CD4-positive, alpha-beta T cell treated with Interferon alpha-2 for 1 hour (primary cell): ENCODE measurements around the gene NOP53.
"Not testable (repeated sequence)": the region's sequence is repeated elsewhere in the genome, so short reads cannot be mapped to it uniquely, and the experiment has no call there.

Experiments used
- DNase-seq, 2 donors: peaks; one replicate each; pipeline ENCODE4 v3.0.0-alpha.2; 2020 to 2022

The NOP53 gene

DNA sequence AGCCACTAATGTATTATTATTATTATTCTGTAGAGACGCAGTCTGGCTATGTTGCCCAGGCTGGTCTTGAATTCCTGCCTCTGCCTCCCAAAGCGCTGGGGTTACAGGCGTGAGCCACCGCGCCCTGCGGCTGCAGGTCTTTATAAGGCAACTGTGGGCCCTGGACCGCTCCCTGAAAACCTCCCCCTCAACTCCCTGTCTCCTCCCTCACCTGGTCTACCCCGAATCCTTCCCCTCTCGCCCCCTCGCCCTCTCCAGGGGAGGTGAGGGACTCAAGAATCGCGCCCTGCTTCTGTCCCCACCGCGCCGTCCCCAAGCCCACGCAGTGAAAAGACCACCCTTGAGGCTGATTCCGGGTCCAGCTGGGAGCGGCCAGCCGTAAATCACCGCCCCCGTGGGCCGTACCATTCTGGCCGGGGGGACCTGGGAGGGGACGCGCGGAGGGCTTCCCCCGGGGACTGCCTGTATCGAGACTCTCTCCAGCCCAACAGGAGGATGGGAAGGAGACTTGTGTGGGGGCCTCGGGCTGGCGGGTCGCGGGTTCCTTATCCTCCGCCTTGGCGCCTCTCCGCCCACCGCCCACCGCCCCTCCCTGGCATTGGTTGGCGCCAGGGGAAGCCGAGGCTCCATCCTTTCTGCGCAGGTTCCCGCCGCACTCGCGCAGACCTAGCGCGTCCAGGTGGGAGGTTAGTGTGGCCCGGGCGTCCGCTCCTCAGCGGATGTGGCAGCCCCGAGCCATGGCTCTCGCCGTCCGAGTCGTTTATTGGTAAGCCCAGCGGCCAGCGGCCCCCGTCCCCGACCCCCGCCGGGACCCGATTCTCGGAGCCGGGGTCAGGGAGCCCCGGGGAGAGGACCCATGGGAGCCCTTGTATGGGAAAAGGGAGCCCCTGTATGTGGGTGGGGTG is 33.0 kb downstream of the NOP53 start, which contains the start of gene SELENOW:
TSS of gene SELENOW (plus strand) at position 655 of the 905 bp plus-strand sequence. CDS start at position 738, 83 bp downstream.
- peak; percentile 74 to 86 for DNase-seq

DNA sequence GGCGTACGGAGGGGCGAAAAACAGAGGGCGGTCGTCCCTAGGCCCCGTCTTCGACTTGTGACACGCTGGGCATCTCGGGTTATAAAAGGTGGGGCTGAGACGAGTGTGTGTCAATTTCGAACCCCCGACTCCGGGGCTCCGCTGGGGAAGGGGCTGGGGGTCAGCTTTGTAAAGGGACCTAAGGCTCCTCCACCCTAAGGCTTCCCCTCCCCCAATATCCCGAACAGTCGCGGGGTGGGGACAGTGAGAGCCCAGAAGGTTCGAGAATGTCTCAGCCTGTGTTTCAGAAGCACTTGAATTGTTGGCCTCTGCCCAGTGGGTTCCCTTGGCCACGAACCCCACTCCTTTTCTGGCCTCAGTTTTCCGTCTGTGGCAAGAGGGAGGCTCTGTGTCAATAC is 33.6 kb downstream of the NOP53 start:
- no peak for DNase-seq

DNA sequence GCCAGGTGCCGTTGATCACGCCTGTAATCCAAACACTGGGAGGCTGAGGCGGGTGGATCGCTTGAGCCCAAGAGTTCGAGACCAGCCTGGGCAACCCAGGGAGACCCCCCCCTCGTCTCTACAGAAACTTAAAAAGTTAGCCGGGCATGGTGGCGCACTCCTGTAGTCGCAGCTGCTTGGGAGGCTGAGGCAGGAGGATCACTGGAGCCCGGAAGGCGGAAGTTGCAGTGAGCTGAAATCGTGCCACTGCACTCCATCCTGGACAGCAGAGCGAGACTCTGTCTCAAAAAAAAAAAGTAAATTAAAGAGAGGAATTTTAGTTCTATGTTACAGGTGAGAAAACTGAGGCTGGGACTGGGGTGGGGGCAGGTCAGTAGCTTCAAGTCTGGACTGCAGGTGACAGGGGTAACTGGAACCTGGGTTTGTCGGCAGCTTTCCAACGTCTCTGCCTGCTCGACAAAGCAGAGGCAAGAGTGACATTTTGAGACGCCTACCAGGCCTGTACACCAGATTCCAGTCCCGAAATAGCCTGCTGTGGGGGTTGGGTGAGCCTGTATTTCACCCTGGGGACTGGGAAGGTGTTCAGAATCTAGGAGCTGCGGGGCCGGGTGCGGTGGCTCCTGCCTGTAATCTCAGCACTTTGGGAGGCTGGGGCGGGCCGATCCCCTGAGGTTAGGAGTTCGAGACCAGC is 34.3 kb downstream of the NOP53 start:
- no peak for DNase-seq

DNA sequence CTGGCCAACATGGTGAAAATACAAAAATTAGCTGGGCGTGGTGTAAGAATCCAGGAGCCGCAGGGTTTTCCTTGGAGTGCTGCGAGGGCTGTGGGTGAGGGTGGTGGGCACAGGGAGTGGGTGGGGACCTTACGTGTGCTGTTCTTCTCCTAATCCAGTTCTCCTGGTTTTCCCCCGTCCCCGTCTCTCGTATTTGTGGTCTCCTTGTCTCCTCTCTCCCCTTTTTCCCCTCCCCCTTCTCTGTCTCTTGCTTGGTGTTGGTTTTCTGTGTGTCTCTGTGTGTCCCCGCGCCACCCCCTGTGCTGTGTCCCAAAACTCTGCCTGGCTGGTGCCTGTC is 34.8 kb downstream of the NOP53 start:
- DNase-seq, result no peak

DNA sequence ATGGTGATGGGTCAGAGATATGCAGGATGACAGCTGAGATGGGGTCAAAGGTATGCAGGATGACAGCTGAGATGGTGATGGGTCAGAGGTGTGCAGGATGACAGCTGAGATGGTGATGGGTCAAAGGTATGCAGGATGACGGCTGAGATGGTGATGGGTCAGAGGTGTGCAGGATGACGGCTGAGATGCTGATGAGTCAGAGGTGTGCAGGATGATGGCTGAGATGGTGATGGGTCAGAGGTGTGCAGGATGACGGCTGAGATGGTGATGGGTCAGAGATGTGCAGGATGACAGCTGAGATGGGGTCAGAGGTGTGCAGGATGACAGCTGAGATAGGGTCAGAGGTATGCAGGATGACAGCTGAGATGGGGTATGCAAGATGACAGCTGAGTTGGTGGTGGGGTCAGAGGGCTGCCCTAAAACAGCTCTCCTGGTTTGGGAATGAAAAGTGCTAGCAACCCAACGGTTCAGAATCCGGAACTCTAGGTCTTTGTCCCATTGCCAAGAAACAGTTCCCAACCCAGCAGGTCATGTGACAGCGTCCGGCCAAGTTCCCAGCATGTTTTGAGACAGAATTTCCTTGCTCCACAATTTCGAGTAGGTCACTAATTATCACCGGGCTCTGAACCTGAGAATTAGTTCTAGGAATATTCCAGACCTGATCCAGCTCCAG is 36.4 kb downstream of the NOP53 start:
- no peak for DNase-seq

DNA sequence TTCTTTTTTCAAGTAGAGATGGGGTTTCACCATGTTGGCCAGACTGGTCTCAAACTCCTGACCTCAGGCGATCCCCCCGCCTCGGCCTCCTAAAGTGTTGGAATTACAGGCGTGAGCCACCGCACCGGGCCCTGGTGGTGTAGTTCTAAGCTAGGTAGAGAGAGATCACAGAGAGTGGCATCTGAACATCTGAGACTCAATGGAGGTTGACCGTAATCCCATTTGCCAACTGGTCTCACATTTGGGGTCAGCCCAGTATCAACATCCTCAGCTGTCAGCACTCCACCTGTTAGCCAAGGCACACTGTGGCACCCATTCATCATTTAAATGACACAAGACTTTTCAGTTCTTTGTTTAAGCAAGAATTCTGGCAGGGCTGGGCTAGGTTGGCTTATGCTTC is 41.2 kb downstream of the NOP53 start:
- DNase-seq, result no peak

DNA sequence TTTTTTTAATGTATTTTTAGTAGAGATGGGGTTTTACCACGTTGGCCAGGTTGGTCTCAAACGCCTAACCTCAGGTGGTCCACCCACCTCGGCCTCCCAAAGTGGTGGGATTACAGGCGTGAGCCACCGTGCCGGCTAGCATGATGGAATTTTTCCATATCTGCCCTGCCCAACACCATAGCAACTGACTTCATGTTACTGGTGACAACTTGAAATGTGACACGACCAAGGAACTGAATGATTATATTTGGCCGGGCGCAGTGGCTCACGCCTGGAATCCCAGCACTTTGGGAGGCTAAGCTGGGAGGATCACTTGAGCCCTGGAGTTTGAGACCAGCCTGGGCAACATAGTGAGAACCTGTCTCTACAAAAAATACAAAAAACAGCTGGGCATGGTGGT is 42.0 kb downstream of the NOP53 start:
- not testable (repeated sequence) for DNase-seq

DNA sequence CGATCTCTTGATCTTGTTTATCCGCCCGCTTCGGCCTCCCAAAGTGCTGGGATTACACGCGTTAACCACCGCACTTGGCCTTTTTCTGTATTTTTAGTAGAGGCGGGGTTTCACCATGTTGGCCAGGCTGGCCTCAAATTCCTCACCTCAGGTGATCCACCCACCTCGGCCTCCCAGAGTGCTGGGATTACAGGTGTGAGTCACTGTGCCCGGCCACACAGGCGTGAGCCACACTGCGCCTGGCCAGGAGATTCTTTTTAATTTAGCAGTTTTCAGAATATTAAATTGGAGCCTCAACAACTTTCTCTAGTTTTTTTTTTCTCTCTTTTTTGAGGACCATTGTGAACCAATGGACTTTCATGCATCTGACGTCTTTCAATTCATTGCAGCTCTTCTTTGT is 44.5 kb downstream of the NOP53 start:
- DNase-seq, result not testable (repeated sequence)

DNA sequence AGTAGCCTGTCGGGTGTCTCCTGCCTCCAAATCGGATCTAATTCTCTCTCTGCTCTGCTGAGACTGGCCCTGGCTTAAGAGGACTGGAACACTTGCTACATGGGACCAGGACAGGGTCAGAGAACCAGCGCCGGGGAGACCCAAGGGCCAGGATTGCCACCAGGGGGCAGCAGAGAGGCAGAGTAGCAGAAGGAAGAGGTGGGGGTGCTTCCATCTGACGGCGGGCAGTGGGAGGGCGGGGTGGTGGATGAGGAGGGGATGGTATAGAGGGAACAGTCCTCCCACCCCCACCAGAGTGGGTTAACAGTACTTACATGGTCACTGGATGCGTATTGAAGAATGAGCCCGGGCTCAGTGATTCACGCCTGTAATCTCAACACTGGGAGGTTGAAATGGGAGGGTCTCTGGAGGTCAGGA is 45.1 kb downstream of the NOP53 start:
- DNase-seq, result peak; percentile 74 to 80

DNA sequence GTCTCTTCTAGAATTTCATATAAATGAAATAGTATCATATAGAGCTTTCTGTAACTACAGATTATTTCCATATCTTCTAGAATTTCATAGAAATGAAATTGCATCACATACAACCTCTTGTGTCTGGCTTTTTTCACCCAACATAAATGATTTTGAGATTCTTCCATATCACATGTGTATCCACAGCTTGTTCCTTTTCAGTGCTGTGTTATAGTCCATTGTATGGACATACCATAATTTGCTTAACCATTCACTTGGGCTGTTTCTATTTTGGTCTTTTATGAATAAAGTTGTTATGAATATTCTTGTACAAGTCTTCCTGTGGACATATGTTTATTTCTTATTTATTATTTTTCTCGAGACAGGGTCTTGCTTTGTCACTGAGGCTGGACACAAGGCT is 47.3 kb downstream of the NOP53 start:
- DNase-seq, result no peak

DNA sequence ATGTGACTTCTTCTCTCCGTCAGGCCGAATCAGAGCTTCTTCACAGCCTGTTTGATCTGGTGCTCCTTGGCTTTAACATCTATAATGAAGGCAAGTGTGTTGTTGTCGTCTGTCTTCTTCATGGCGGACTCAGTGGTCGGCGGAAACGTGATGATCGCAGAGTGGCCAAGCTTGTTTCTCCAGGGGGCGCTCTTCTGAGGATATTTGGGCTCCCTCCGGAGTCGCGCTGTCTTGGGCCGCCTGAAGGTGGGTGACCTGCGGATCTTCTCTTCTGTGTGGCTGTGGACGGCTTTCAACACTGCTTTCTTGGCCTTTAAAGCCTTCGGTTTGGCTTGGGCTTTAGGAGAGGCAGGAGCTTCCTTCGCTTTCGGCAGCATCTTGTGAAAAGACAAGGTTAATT is 49.2 kb downstream of the NOP53 start:
- DNase-seq, result no peak

DNA sequence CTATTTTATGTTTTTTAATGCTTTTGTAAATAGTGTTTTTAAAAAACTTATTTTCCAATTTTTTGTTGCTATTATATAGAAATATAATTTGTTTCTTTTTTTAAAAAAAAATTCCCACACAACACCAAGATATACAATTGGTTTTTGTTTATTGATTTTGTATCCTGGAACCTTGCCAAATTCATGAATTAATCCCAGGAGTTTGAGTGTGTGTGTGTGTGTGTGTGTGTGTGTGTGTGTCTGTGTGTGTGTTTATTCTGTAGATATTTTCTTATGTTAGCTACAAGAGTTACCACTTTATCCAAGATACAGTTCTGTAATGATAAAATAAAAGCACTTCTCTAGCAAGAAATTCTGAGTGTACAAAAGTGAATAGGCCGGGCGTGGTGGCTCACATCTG is 51.4 kb downstream of the NOP53 start:
- DNase-seq, result no peak

DNA sequence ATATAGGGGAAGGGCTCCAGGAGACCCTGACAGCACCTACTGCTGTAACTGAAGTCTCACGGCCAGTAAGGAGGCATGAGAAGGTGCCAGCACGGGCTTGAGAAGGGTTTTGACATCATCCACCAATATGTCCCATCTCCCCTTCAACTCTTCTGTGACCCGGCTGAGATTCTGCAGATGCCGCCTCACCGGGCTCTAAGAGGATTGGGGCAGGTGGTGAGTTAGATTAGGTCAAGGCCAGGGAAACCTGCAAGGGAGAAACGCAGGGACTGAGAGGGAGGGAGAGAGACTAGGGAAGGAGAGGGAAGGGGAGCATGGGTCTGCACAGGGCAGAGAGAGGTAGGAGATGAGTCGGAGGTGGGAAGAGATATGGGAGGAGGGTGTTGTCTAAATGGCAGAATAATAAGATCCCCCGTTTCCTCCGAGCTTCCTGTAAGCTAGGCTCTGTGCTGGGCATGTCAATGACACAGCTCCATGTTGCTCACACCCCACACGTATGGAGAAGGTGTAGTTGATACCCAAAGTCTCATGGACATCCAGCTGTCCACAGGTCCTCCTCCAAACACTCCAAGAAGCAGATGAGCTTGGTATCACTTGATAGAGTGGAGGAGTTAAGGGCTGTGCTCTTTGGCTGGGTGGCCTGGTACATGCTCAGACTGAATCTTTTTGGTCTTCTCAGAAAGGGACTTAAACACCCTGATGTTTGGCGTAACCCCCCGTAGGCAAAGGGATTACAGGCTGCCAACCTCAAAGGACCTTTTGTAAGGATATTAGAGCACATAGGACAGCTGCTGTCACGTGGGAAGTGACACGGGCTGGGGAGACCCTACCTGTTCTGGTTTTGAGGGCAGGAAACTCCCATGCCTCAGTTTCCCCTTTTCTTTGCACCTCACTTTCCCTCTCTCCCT is 52.9 kb downstream of the NOP53 start:
- no peak for DNase-seq

DNA sequence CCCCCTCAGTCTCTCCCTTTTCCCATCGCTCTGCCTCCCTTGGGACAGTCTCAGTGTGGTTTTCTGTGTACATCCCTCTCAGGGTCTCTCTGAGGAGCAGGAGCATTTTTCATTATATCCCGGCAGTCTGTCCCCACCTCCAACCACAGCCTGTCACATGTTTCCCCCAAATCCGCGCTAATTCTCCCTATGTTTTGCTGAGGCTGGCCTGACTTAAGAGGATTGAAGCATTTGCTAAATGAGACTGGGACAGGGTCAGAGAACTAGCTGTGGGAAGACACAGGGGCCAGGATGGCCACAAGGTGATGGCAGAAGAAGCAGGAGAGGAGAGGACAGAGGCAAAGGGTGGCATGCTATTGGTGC is 53.5 kb downstream of the NOP53 start:
- DNase-seq, result no peak

DNA sequence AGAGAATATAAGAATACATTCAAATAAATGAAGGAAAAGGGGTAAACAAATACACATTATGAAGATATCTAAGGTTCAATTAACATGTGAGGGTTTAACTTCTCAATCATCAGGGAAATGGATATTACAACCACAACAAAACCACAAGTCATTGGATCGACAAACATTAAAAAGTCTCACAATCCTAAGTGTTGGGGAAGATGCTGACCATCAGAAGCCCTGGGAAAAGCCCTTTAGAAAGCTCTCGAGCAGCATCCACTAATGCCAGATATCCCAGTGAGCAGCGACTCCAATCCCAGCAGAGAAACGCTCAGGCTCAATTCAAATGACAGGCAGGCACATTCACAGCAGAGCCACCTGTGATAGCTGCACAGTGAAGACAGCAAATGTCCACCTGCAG is 55.9 kb downstream of the NOP53 start:
- no peak for DNase-seq

DNA sequence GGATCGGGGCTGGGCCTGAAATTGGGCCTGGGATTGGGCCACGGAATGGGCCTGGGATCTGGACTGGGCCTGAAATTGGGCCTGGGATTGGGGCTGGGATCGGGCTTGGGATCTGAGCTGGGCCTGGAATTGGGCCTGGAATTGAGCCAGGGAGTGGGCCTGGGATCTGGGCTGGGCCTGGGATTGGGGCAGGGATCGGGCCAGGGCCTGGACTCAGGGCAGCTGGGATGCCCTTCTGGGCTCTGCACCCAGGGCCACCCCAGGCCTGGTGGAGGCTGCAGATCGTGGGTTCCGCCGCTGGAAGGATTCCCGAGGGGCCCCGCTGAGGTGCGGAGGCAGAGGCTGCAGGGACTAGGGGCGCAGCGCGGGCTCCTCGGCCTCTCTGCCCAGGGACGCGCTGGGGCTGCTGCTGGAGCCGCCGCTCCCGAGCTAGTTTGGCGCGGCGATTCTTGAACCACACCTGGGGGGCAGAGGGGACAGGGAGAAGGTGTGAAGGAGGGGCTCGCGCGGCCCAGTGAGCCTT is 57.2 kb downstream of the NOP53 start:
- no peak for DNase-seq

DNA sequence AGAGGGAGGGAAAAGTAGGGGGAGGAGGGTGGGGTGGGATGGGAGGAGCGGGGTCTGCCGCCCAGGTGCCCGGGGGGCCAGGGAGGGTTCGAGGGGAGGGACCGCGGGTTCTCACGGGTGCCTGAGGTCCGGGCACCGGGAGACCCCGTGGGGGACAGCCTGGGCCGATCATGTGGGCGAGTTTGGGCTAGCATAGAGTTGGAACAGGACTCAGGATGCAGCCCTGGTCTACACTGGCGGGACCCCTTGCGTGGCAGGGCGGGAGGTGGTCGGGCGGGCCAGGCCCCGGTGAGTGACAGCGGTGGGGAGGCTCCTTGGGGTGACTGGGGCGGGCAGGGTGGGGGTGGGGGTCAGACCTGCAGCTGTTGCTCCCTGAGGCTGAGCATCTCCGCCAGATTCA is 57.8 kb downstream of the NOP53 start:
- not testable (repeated sequence) for DNase-seq

DNA sequence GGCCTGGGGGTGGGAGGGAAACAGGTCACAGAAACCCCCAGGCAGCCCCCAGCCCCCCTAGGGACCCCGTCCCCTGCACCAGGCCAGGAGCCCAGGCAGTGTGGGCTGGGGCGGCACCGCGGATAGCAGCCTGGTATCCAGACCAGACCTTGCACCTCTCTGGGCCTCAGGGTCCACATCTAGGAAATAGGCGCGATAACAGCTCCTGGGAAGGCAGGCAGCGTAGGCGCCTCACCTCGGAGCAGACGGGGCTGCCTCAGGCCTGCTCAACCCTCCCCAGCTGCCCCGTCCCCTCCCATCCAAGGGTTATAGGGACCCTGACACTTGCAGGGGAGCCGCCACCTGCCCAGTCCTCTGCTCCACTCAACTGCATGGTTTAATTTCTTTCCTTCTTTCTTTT is 58.3 kb downstream of the NOP53 start:
- not testable (repeated sequence) for DNase-seq

DNA sequence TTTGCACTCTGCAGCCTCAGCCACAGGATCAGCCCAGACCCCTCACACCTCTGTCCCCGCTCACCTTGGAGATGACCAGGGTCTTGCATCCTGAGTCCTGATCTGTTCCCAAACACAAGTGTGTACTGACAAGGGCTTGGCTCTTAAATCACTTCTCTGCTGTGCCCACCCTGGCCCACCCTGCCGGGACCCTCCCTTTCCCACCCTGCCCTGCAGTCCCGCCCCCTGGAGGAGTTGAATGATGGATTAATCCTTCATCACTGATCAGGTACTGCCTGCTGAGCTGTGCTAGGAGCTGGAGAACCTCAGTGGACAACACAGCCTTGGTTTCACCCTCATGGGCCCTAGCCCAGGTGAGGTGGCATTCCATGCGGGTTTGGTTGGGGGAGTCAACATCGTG is 59.1 kb downstream of the NOP53 start, which contains the start of gene TPRX1:
TSS of gene TPRX1 (minus strand) at position 101 of the 400 bp plus-strand sequence. CDS start at position 89, 12 bp downstream.
- DNase-seq, result not testable (repeated sequence)

DNA sequence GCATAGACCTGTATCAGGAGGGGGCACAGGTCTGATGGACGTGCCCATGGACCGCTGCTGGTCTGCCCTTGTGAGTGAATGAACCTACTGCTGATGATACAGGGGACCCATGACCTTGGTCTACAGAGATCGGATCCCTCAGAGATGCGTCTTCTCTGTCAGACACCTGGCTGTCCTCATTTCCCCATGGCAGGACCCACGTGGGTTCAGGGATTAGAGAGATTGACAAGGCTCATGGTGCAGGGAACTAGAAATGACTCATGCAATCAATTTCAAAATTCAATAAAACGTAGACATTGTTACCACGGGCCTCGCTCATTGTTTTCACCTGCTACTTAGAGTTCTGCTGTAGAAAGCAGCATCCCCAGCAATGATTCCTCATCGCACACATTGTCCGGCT is 60.0 kb downstream of the NOP53 start:
- no peak for DNase-seq

DNA sequence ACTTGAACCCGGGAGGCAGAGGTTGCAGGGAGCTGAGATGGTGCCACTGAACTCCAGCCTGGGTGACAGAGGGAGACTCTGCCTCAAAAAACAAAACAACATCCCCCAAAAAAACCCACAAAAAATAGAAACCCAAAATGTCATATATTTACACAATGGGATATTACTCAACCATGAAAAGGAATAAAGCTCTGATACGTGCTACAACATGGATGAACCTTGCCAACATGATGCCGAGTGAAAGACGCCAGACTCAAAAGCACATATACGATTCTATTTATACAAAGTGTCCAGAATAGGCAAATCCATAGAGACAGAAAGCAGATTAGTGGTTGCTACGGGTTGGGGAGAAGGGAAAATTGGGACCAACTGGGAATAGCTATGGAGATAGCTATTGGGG is 61.1 kb downstream of the NOP53 start:
- DNase-seq, result no peak
